ENCODE measurements around the gene SLC25A36. TPM values are rescaled to one million over a fixed set of nuclear protein-coding genes. Genes with fewer than 3 reads are reported as not detected.

Gene SLC25A36
- total and polyA plus RNA-seq, 2 experiments from 2014 or later, result 38.4 to 118 TPM

- TF ChIP-seq CTCF (IDR thresholded peaks at IDR 0.05; ENCODE audit: poor library complexity) (no peak), EZH2 (IDR thresholded peaks at IDR 0.05; ENCODE audit: borderline replicate concordance) (no peak), EZH2phosphoT487 (IDR thresholded peaks at IDR 0.05; ENCODE audit: low read depth, severe bottlenecking, unreplicated experiment) (no peak)
Measured at GRCh38 chr3:141009496-141009895, 67.9 kb downstream of the SLC25A36 start.

GRCh38 chr3:141011232-141011996 lies 69.8 kb downstream of the SLC25A36 start:
- no peaks in the 10 kb centered on the region for H3K9me3 ChIP-seq (ENCODE audit: low read depth)
- TF ChIP-seq EZH2 (IDR thresholded peaks at IDR 0.05; ENCODE audit: borderline replicate concordance) (no peak), CTCF (IDR thresholded peaks at IDR 0.05; ENCODE audit: poor library complexity) (peak; percentile 83)
- H3K36me3 ChIP-seq (replicated peaks; ENCODE audit: insufficient read depth, low read depth), result no peaks in the 10 kb centered on the region
- 19% methylated on average over 13 of the region's 13 CpGs for WGBS (ENCODE audit: low lambda C conversion rate, missing lambda C conversion rate)
- H3K4me1 ChIP-seq (ENCODE audit: insufficient read depth), result no peaks in the 10 kb centered on the region
- no peaks in the 10 kb centered on the region for H4K20me1 ChIP-seq (ENCODE audit: insufficient read depth, poor library complexity, severe bottlenecking)
- no peak overlapping the region for H3K27ac ChIP-seq
- no peak overlapping the region for H3K4me3 ChIP-seq
- DNase-seq (ENCODE audit: low spot score), result peak; percentile 89
- H3K9me2 ChIP-seq (replicated peaks; ENCODE audit: insufficient read depth), result no peaks in the 10 kb centered on the region
- no peak overlapping the region for H2AFZ ChIP-seq
- H3K27me3 ChIP-seq, result no peaks in the 10 kb centered on the region
- no peak overlapping the region for H3K4me2 ChIP-seq
- H3K79me2 ChIP-seq, result no peaks in the 10 kb centered on the region

More at GRCh38 chr3:141009496-141009895, 67.9 kb downstream of the SLC25A36 start:
- Histone ChIP-seq H3K9me2 (replicated peaks; ENCODE audit: insufficient read depth) (no peaks in the 10 kb centered on the region), H3K36me3 (replicated peaks; ENCODE audit: insufficient read depth, low read depth) (no peaks in the 10 kb centered on the region), H3K4me1 (ENCODE audit: insufficient read depth) (no peaks in the 10 kb centered on the region), H3K79me2 (no peaks in the 10 kb centered on the region), H3K27me3 (no peaks in the 10 kb centered on the region), H2AFZ (no peak overlapping the region), H3K4me2 (no peak overlapping the region), H4K20me1 (ENCODE audit: insufficient read depth, poor library complexity, severe bottlenecking) (no peaks in the 10 kb centered on the region), H3K9me3 (ENCODE audit: low read depth) (no peaks in the 10 kb centered on the region), H3K27ac (no peak overlapping the region), H3K4me3 (no peak overlapping the region)
- no peak for DNase-seq (ENCODE audit: low spot score)
- WGBS (ENCODE audit: low lambda C conversion rate, missing lambda C conversion rate), result 68% methylated on average over 3 of the region's 3 CpGs

GRCh38 chr3:141011997-141012262 lies 70.3 kb downstream of the SLC25A36 start:
- Histone ChIP-seq H3K9me2 (replicated peaks; ENCODE audit: insufficient read depth) (no peaks in the 10 kb centered on the region), H3K27me3 (no peaks in the 10 kb centered on the region), H3K9me3 (ENCODE audit: low read depth) (no peaks in the 10 kb centered on the region), H4K20me1 (ENCODE audit: insufficient read depth, poor library complexity, severe bottlenecking) (no peaks in the 10 kb centered on the region), H3K36me3 (replicated peaks; ENCODE audit: insufficient read depth, low read depth) (no peaks in the 10 kb centered on the region), H3K27ac (no peak overlapping the region), H2AFZ (no peak overlapping the region), H3K4me1 (ENCODE audit: insufficient read depth) (no peaks in the 10 kb centered on the region), H3K79me2 (no peaks in the 10 kb centered on the region), H3K4me2 (no peak overlapping the region), H3K4me3 (no peak overlapping the region)
- TF ChIP-seq EZH2 (IDR thresholded peaks at IDR 0.05; ENCODE audit: borderline replicate concordance), result no peak
- 57% methylated on average over 4 of the region's 4 CpGs for WGBS (ENCODE audit: low lambda C conversion rate, missing lambda C conversion rate)
- no peak for DNase-seq (ENCODE audit: low spot score)

GRCh38 chr3:141012571-141012970 lies 70.9 kb downstream of the SLC25A36 start:
- no peaks in the 10 kb centered on the region for H3K4me1 ChIP-seq (ENCODE audit: insufficient read depth)
- DNase-seq (ENCODE audit: low spot score), result no peak

More at GRCh38 chr3:141012571-141012970, 70.9 kb downstream of the SLC25A36 start:
- Histone ChIP-seq H3K4me2 (no peak overlapping the region), H3K36me3 (replicated peaks; ENCODE audit: insufficient read depth, low read depth) (no peaks in the 10 kb centered on the region), H4K20me1 (ENCODE audit: insufficient read depth, poor library complexity, severe bottlenecking) (no peaks in the 10 kb centered on the region), H2AFZ (no peak overlapping the region), H3K79me2 (no peaks in the 10 kb centered on the region), H3K9me3 (ENCODE audit: low read depth) (no peaks in the 10 kb centered on the region), H3K4me3 (no peak overlapping the region), H3K27me3 (no peaks in the 10 kb centered on the region), H3K27ac (no peak overlapping the region), H3K9me2 (replicated peaks; ENCODE audit: insufficient read depth) (no peaks in the 10 kb centered on the region)
- TF ChIP-seq EZH2 (IDR thresholded peaks at IDR 0.05; ENCODE audit: borderline replicate concordance), result no peak
- TF ChIP-seq EZH2phosphoT487 (IDR thresholded peaks at IDR 0.05; ENCODE audit: low read depth, severe bottlenecking, unreplicated experiment), result no peak
- no peak for TF ChIP-seq CTCF (IDR thresholded peaks at IDR 0.05; ENCODE audit: poor library complexity)
- WGBS (ENCODE audit: low lambda C conversion rate, missing lambda C conversion rate), result 83% methylated on average over 2 of the region's 2 CpGs
